Keratinocyte (primary cell): ENCODE results near the gene LAMP2. TPM values are rescaled to one million over a fixed set of nuclear protein-coding genes. Genes with fewer than 3 reads are reported as not detected.

Experiments
- DNase-seq: peaks from one replicate; pipeline ENCODE4 v3.0.0-alpha.2; 2011; ENCODE audit warnings: low read depth, missing footprints, low spot score
- FAIRE-seq: peaks from 2 replicates; lab custom pipeline; 2011; peaks lifted over from hg19 to GRCh38; lab: Jason Lieb, UNC
- H2AFZ ChIP-seq: 2 replicates; pipeline ENCODE4 v1.6.0; 2012; ENCODE audit warnings: low read length, control low read depth, inconsistent platforms; ENCODE audit not compliant: control insufficient read depth
- H3K27ac ChIP-seq: 2 replicates; pipeline ENCODE4 v1.5.1; 2011; ENCODE audit warnings: low read length; ENCODE audit not compliant: control insufficient read depth, insufficient read depth
- H3K27me3 ChIP-seq: 3 replicates; pipeline ENCODE4 v1.6.0; 2011; ENCODE audit warnings: low read length; ENCODE audit not compliant: control insufficient read depth, insufficient read depth; ENCODE audit errors: extremely low read depth
- H3K36me3 ChIP-seq, 2 experiments: 2 replicates in 1 of 2; 3 replicates in 1 of 2; pipeline ENCODE4 v1.5.1; 2011; ENCODE audit warnings: low read length in 2 of 2, mild to moderate bottlenecking in 1 of 2; ENCODE audit not compliant: control insufficient read depth in 2 of 2, insufficient read depth in 2 of 2; ENCODE audit errors: extremely low read depth in 1 of 2
- H3K4me1 ChIP-seq: 3 replicates; pipeline ENCODE4 v1.5.1; 2011; ENCODE audit warnings: low read length; ENCODE audit not compliant: control insufficient read depth, insufficient read depth; ENCODE audit errors: extremely low read depth
- H3K4me2 ChIP-seq: 3 replicates; pipeline ENCODE4 v1.6.0; 2011; ENCODE audit warnings: low read depth, low read length; ENCODE audit not compliant: control insufficient read depth, insufficient read depth; ENCODE audit errors: extremely low read depth
- H3K4me3 ChIP-seq, 3 experiments: fragments of 200-600 bp in 1 of 3; sonication (generic) in 1 of 3; 2 replicates in 2 of 3; 3 replicates in 1 of 3; pipeline ENCODE4 v1.5.1; 2011 to 2016; ENCODE audit warnings: low read length in 3 of 3, mild to moderate bottlenecking in 3 of 3, control low read depth in 2 of 3, inconsistent platforms in 1 of 3, low read depth in 1 of 3, mixed read lengths in 1 of 3, mixed run types in 1 of 3, moderate library complexity in 1 of 3; ENCODE audit not compliant: control insufficient read depth in 2 of 3, insufficient read depth in 2 of 3; ENCODE audit errors: extremely low read depth in 1 of 3
- H3K79me2 ChIP-seq: 2 replicates; pipeline ENCODE4 v1.6.0; 2012; ENCODE audit warnings: low read length; ENCODE audit not compliant: control insufficient read depth, insufficient read depth
- H3K9ac ChIP-seq: 3 replicates; pipeline ENCODE4 v1.6.0; 2011; ENCODE audit warnings: low read length; ENCODE audit not compliant: control insufficient read depth, insufficient read depth; ENCODE audit errors: extremely low read depth
- H3K9me1 ChIP-seq: 3 replicates; pipeline ENCODE4 v1.6.0; 2011; ENCODE audit warnings: low read length; ENCODE audit not compliant: control insufficient read depth, insufficient read depth; ENCODE audit errors: extremely low read depth
- H3K9me3 ChIP-seq: 2 replicates; pipeline ENCODE4 v1.5.1; 2012; ENCODE audit warnings: low read depth, low read length; ENCODE audit not compliant: control insufficient read depth
- H4K20me1 ChIP-seq: 3 replicates; pipeline ENCODE4 v1.6.0; 2011; ENCODE audit warnings: low read length; ENCODE audit not compliant: control insufficient read depth, insufficient read depth; ENCODE audit errors: extremely low read depth
- CTCF ChIP-seq, 3 experiments: IDR thresholded peaks in 1 of 3; conservative IDR thresholded peaks in 1 of 3; optimal IDR thresholded peaks in 1 of 3; 2 replicates in 2 of 3; 3 replicates in 1 of 3; pipeline versions ENCODE3 to v1.5.1; 2011; ENCODE audit warnings: low read length in 3 of 3, mild to moderate bottlenecking in 3 of 3, moderate library complexity in 2 of 3, control low read depth in 1 of 3, inconsistent platforms in 1 of 3; ENCODE audit not compliant: insufficient read depth in 2 of 3; ENCODE audit errors: extremely low read depth in 1 of 3
- EZH2 ChIP-seq: IDR thresholded peaks from one replicate; pipeline ENCODE4 v1.6.1; 2012; ENCODE audit warnings: inconsistent platforms, mild to moderate bottlenecking, low read length, moderate library complexity
- dilution Hi-C: fragments of 300-500 bp; cut with MboI; formaldehyde crosslinking; loops from one replicate; pipeline ENCODE4 v1.7.0; 2020; ENCODE audit warnings: low sequenced_read_pairs; ENCODE audit not compliant: extremely low pct_ligation_motif_present
- polyA plus RNA-seq, 5 experiments: library from polyadenylated mRNA; depleted of rRNA in 3 of 5; stranded (reverse) in 3 of 5; stranded (forward) in 1 of 5; unstranded in 1 of 5; fragments of >200 nt; gene quantifications; 1 replicate in 1 of 5; 2 replicates in 3 of 5; 3 replicates in 1 of 5; pipeline versions ENCODE4 v1.2.1 to v1.2.3, GENCODE V29; 2011 to 2012; ENCODE audit warnings: missing spikeins in 2 of 5, low read depth in 1 of 5, low replicate concordance in 1 of 5

Gene LAMP2
- polyA plus RNA-seq, 1 donor (not counting 4 experiments of a cell fraction or from before 2014, with no cell fraction given), result 200 TPM

GRCh38 chrX:120426599-120426998, 42.5 kb downstream of the LAMP2 start:
- Histone ChIP-seq H3K4me2 (no peak overlapping the region), H3K9ac (no peak overlapping the region), H3K36me3 (no peaks in the 10 kb centered on the region), H3K4me3 (no peak overlapping the region), H3K4me1 (peaks cover 13% of the 10 kb centered on the region), H3K9me1 (no peaks in the 10 kb centered on the region), H3K27me3 (no peaks in the 10 kb centered on the region), H3K79me2 (no peaks in the 10 kb centered on the region), H4K20me1 (no peaks in the 10 kb centered on the region), H3K27ac (no peak overlapping the region), H3K9me3 (no peaks in the 10 kb centered on the region), H2AFZ (no peak overlapping the region)
- TF ChIP-seq CTCF (optimal IDR thresholded peaks at IDR 0.05 in 1 of 3, IDR thresholded peaks at IDR 0.05 in 1 of 3, conservative IDR thresholded peaks at IDR 0.05 in 1 of 3; ENCODE audit: extremely low read depth in 1 of 3, insufficient read depth in 2 of 3, low read length in 3 of 3) (no peak), EZH2 (no peak)
- DNase-seq (no peak), FAIRE-seq (no peak)
- dilution Hi-C loops, result no loop called here

- no peak for TF ChIP-seq EZH2
- no peak for TF ChIP-seq CTCF (optimal IDR thresholded peaks at IDR 0.05 in 1 of 3, IDR thresholded peaks at IDR 0.05 in 1 of 3, conservative IDR thresholded peaks at IDR 0.05 in 1 of 3; ENCODE audit: extremely low read depth in 1 of 3, insufficient read depth in 2 of 3, low read length in 3 of 3)
- no peak overlapping the region for H3K9ac ChIP-seq
- no peak for FAIRE-seq
Measured at GRCh38 chrX:120419463-120419862, 49.6 kb downstream of the LAMP2 start.

More at GRCh38 chrX:120419463-120419862, 49.6 kb downstream of the LAMP2 start:
- no peaks in the 10 kb centered on the region for H3K9me3 ChIP-seq
- no peak for DNase-seq
- dilution Hi-C loops, result no loop called here
- no peaks in the 10 kb centered on the region for H3K9me1 ChIP-seq
- no peaks in the 10 kb centered on the region for H3K79me2 ChIP-seq
- no peaks in the 10 kb centered on the region for H3K4me1 ChIP-seq
- H3K36me3 ChIP-seq, result no peaks in the 10 kb centered on the region
- no peaks in the 10 kb centered on the region for H3K27me3 ChIP-seq
- H4K20me1 ChIP-seq, result no peaks in the 10 kb centered on the region
- no peak overlapping the region for H3K4me2 ChIP-seq
- H2AFZ ChIP-seq, result no peak overlapping the region
- H3K4me3 ChIP-seq, result no peak overlapping the region
- no peak overlapping the region for H3K27ac ChIP-seq
